Heart left ventricle (tissue), 16 donors: ENCODE measurements around the gene ABCA7. TPM values are rescaled to one million over a fixed set of nuclear protein-coding genes. Genes with fewer than 3 reads are reported as not detected.

ENCODE experiments used
- ATAC-seq, 4 donors: fragments of 200-7000 bp; cut with Tn5 transposase; one replicate each; pipeline ENCODE4 v1.9.1; 2020 to 2022; ENCODE audit warnings: moderate library complexity in 4 of 4, mild to moderate bottlenecking in 3 of 4, moderate number of reproducible peaks in 1 of 4
- DNase-seq, 5 donors: peaks; one replicate each; pipeline ENCODE4 v3.0.0-alpha.2; 2020
- H3K27ac ChIP-seq, 12 donors: fragments of 200-600 bp; sonication (generic) in 4 of 12; one replicate each; pipeline versions ENCODE4 v1.5.0 to v1.8.0; 2016 to 2022; ENCODE audit warnings: mild to moderate bottlenecking in 2 of 12
- H3K27me3 ChIP-seq, 9 donors: fragments of 200-600 bp; sonication (generic) in 2 of 9; one replicate each; pipeline versions ENCODE4 v1.5.1 to v1.8.0; 2016 to 2022; ENCODE audit warnings: mild to moderate bottlenecking in 3 of 9
- H3K36me3 ChIP-seq, 9 donors: fragments of 200-600 bp; sonication (generic) in 2 of 9; one replicate each; pipeline versions ENCODE4 v1.5.0 to v1.8.0; 2018 to 2022; ENCODE audit warnings: mild to moderate bottlenecking in 2 of 9
- H3K4me1 ChIP-seq, 12 donors: fragments of 200-600 bp; sonication (generic) in 4 of 12; one replicate each; pipeline versions ENCODE4 v1.5.0 to v1.8.0; 2016 to 2022; ENCODE audit warnings: mild to moderate bottlenecking in 3 of 12
- H3K4me3 ChIP-seq, 12 donors: fragments of 200-600 bp; sonication (generic) in 4 of 12; one replicate each; pipeline versions ENCODE4 v1.5.0 to v1.8.0; 2017 to 2022; ENCODE audit warnings: mild to moderate bottlenecking in 9 of 12, moderate library complexity in 4 of 12
- H3K9me3 ChIP-seq, 12 donors: fragments of 200-600 bp; sonication (generic) in 4 of 12; one replicate each; pipeline versions ENCODE4 v1.5.0 to v1.8.0; 2016 to 2022; ENCODE audit warnings: mild to moderate bottlenecking in 1 of 12
- CTCF ChIP-seq, 12 donors: fragments of 200-600 bp; sonication (generic) in 4 of 12; IDR thresholded peaks; one replicate each; pipeline versions ENCODE4 v1.5.0 to v1.8.0; 2018 to 2022; ENCODE audit warnings: antibody characterized with exemption in 12 of 12, mild to moderate bottlenecking in 5 of 12
- POLR2A ChIP-seq, 2 donors: fragments of 450-650 bp; IDR thresholded peaks; one replicate each; pipeline ENCODE4 v1.6.1; 2017; ENCODE audit warnings: antibody characterized with exemption in 2 of 2, mild to moderate bottlenecking in 2 of 2, moderate library complexity in 2 of 2
- WGBS, 4 donors: extraction: QIAGEN DNeasy Blood & Tissue Kit in 2 of 4; methylation state at CpG; one replicate each; pipeline versions ENCODE4 v1.1.5 to v1.1.7; 2013 to 2018; 5-methylcytosine and 5-hydroxymethylcytosine counted together
- intact Hi-C, 10 donors: fragments of 100-400 bp; cut with DNase I; formaldehyde crosslinking; loops; one replicate each; pipeline versions ENCODE4 v1.11.1 to v1.14.2; 2022
- polyA plus RNA-seq, 2 donors: library from polyadenylated mRNA; stranded (reverse); fragments of 200-250 nt; gene quantifications; one replicate each; pipeline ENCODE4 v1.2.3, GENCODE V29; 2013
- total RNA-seq, 9 donors: library from RNA; depleted of rRNA in 2 of 9; stranded (reverse); fragments of >200 nt in 2 of 9; fragmentation: NEBNext Ultra II Directional in 3 of 9; extraction: Animal tissue kit (Norgen Biotek cat#: 25700) in 3 of 9; gene quantifications; one replicate each; pipeline versions ENCODE4 v1.1.0 to v1.2.4, GENCODE V29; 2016 to 2023
- donor health status: ischemic (EF 13 %, LVEDD 7.1; RV severe dilation, severe dysfunction).
- donor health status: healthy with polysubstance abuse.
- donor health status: DM: no; HTN: yes; CAD: no.
- donor health status: DM: no; HTN: no; CAD: no.
- donor health status: ischemic (EF 25% LVEDD 6.9; RV normal size, moderate dysfunction).
- donor health status: ischemic (EF 25% LVEDD 5.7; RV mildly dilated, moderate dysfunction).
- donor health status: healthy.
- donor health status: DM: yes; HTN: yes; CAD: no.
- donor health status: ischemic (EF 35%, LVEDD 5.7; RV mildly dilated, moderate dysfunction).
- donor health status: nonischemic (EF 11% LVEDD 7.7; RV severe dilation, severe dysfunction).
- donor health status: DM: yes; HTN: yes; CAD: no.
- donor health status: PGD.
- donor health status: ischemic (EF 29% LVEDD 5.4; RV normal size, mild dysfunction).
- donor health status: nonischemic (EF 23%, LVEDD 6.1; RV moderate dilation, normal function).

Gene ABCA7
- total and polyA plus RNA-seq, 11 donors, result 2.9 to 12.4 (median 8.8) TPM

DNA sequence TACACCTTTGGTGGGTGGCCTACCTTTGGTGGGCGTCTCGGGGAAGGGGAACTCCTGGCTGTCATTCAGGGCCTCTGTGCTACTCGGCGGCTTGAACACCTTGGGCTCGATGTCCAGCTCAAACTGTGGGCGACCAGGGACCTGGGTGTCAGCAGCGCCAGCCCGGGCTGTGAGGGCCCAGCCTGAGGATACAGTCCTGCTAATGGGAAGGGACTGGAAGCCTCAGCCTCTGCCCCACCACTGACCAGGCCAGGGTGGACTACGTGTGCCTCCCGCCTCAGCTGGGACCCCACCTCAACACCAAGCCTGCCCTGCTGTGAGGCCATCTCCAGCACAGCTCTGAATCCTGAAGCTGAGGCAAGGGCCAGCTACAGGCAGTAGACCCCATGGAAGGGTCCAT lies 26.7 kb upstream of the ABCA7 start:
- intact Hi-C loops, result no loop called here
- WGBS, 4 donors, result 91 to 94% (median 93%) methylated on average over 6 to 10 of the region's 10 CpGs
- Histone ChIP-seq H3K36me3 (peaks cover 0 to 73% (median 50%) of the 10 kb centered on the region in 9 donors), H3K27ac (no peak overlapping the region), H3K4me1 (peaks cover 20 to 43% (median 36%) of the 10 kb centered on the region in 12 donors), H3K9me3 (no peaks in the 10 kb centered on the region), H3K27me3 (no peaks in the 10 kb centered on the region), H3K4me3 (no peak overlapping the region)
- ATAC-seq, result no peak
- TF ChIP-seq CTCF (IDR thresholded peaks at IDR 0.05) (no peak), POLR2A (IDR thresholded peaks at IDR 0.05) (no peak)
- DNase-seq, result no peak

DNA sequence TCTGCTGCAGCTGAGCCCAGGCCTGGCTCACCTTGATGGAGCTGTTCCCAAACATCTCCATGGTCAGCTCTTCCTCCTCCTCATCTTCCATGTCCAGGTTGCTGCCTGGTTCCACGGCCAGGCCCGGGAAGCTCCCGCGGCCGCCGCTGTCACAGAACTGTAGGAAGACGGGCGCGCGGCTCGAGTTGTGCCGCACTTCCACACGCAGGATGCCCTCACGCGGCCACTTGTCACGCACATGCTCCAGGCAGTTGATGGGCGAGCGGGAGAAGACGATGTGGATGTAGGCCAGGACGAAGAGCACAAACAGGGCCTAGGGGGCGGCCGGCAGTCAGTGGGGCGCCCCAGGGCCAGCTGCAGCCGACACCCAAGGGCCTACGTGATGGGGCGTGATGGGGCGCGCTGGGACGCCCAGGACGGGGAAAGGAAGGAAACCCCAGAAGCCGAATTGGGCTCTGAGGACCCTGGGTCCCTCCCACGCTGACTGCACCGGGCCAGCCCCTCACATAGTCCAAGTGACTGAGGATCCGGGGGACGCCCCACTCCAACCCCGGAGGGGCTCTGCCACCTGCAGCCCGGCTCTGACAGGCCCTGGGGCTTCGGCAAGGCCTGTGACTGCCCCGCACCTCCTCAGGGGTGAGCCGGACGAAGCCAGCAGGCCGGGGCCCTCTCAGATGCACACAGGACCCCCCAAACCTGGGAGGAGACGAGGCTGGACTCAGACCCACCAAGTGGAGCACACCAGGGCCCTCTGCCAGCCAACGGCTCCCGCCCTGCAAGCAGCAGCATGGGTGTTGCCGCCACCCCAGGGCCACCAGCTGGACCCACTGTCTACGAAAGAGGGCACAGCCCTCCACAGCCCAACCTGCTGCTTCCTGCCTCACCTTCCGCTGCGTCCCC lies 25.5 kb upstream of the ABCA7 start:
- H3K4me3 ChIP-seq, result no peak overlapping the region
- H3K9me3 ChIP-seq, result no peaks in the 10 kb centered on the region
- ATAC-seq (no peak), DNase-seq (no peak)
- TF ChIP-seq POLR2A (IDR thresholded peaks at IDR 0.05), result no peak
- intact Hi-C loops, result no loop called here
- H3K36me3 ChIP-seq, result peaks cover 0 to 62% (median 48%) of the 10 kb centered on the region in 9 donors
- WGBS, 4 donors, result 91 to 97% (median 92%) methylated on average over 34 to 49 of the region's 49 CpGs
- H3K4me1 ChIP-seq, result peaks cover 25 to 55% (median 47%) of the 10 kb centered on the region in 12 donors
- no peak overlapping the region for H3K27ac ChIP-seq
- H3K27me3 ChIP-seq, result no peaks in the 10 kb centered on the region

GRCh38 chr19:1015061-1015781 lies 24.7 kb upstream of the ABCA7 start:
- Histone ChIP-seq H3K9me3 (no peaks in the 10 kb centered on the region), H3K27me3 (no peaks in the 10 kb centered on the region), H3K4me1 (peaks cover 30 to 61% (median 53%) of the 10 kb centered on the region in 12 donors), H3K36me3 (peaks cover 0 to 54% (median 40%) of the 10 kb centered on the region in 9 donors), H3K4me3 (no peak overlapping the region), H3K27ac (peak overlapping the region in 1 of 12 donors; percentile 44)
- TF ChIP-seq POLR2A (IDR thresholded peaks at IDR 0.05) (no peak), CTCF (IDR thresholded peaks at IDR 0.05) (no peak)
- WGBS, 4 donors, result 86 to 88% (median 86%) methylated on average over 16 to 29 of the region's 29 CpGs; no CpG with 5 or more reads in 1 of the 4 donors
- intact Hi-C loops, result no loop called here
- no peak for DNase-seq
- ATAC-seq, result no peak

GRCh38 chr19:1015782-1016646 lies 23.9 kb upstream of the ABCA7 start:
- DNase-seq (no peak), ATAC-seq (no peak)
- H3K4me1 ChIP-seq, result peaks cover 30 to 64% (median 53%) of the 10 kb centered on the region in 12 donors
- H3K9me3 ChIP-seq, result no peaks in the 10 kb centered on the region
- H3K4me3 ChIP-seq, result no peak overlapping the region
- 57 to 63% (median 61%) methylated on average over 16 to 31 of the region's 31 CpGs for WGBS, 4 donors
- H3K27me3 ChIP-seq, result no peaks in the 10 kb centered on the region
- H3K27ac ChIP-seq, result peak overlapping the region in 6 of 12 donors; percentile 24 to 74 (median 50)
- no peak for TF ChIP-seq POLR2A (IDR thresholded peaks at IDR 0.05)
- TF ChIP-seq CTCF (IDR thresholded peaks at IDR 0.05), result no peak
- H3K36me3 ChIP-seq, result peaks cover 0 to 47% (median 32%) of the 10 kb centered on the region in 9 donors
- intact Hi-C loops, result no loop called here
